ENCODE measurements around the gene UBAP2L.
"Not testable (repeated sequence)": the region's sequence is repeated elsewhere in the genome, so short reads cannot be mapped to it uniquely, and the experiment has no call there.

Gene UBAP2L

GRCh38 chr1:154198756-154199562 lies 21.8 kb upstream of the UBAP2L start:
- DNase-seq: peak; percentile 57 to 83

DNA sequence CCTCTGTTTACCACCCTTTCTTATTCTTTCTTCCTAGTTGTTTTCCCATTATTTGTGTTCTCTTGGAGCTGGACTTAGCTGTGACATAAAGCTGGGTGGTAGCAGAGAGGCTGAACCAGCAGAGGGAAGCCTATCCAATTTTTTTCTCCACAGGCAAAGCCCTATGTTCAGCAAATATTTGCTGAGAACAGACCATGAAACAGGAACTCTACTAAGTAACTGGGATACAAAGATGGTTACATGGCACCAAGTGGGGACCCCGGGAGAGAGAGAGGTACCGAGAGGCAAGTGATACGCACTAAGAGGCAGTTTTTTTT lies 21.2 kb upstream of the UBAP2L start:
- DNase-seq: no peak

DNA sequence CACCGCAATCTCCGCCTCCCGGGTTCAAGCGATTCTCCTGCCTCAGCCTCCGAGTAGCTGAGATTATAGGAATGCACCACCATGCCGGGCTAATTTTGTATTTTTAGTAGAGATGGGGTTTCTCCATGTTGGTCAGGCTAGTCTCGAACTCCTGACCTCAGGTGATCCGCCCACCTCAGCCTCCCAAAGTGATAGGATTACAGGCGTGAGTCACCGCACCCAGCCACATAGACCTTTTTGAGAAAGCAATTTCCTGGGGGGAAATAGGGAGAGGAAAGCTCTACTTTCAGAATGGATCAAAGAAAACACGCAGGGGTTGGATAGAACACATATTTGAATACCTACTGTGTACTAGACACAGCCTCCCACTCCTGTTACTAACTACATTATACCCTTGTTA lies 15.0 kb upstream of the UBAP2L start:
- not testable (repeated sequence) for DNase-seq

DNA sequence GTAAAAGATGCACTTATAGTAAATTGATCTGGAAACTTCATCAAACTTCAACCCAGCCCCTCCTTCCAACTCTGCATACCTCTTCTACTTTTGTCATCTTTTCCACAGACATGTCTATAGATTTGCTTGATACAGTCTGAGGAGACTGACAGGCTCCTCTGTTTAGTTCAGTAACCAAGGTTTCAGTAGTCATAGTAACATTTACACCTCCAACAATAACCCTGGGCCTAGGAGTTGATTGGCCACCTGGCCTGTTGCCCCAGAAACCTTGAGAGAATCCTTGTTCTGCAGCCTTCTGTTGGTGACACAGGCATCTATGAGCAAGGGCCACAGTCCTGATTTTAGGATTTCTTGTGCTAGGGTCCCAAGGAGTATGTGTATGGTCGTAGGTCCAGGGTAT lies 14.6 kb upstream of the UBAP2L start, which contains the start of gene CFAP141:
TSS of gene CFAP141 (minus strand) at position 138 of the 400 bp plus-strand sequence. CDS start at position 112, 26 bp downstream.
- DNase-seq: no peak

- DNase-seq: no peak
Observed at GRCh38 chr1:154207262-154207661, 13.5 kb upstream of the UBAP2L start.

GRCh38 chr1:154208677-154209388 lies 11.9 kb upstream of the UBAP2L start:
- no peak for DNase-seq

GRCh38 chr1:154212083-154212482 lies 8.7 kb upstream of the UBAP2L start:
- DNase-seq: no peak

DNA sequence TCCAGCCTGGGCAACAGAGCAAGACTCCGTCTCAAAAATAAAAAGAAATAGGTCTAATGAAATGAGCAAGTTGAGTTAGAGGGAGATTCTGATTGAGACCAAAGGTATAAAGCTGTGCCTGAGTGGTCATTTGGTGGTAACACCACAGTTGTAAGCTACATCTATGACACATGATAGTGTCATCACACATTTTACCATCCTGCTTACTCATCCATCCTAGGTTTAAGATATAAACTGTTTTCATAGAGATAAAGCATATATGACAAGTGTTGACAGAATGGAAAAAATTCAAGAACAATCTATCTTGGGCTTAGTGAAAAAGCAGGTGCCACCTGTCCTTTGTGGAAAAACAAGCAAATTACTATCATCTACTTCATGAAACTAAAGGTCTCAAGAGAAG lies 7.5 kb upstream of the UBAP2L start:
- no peak for DNase-seq

DNA sequence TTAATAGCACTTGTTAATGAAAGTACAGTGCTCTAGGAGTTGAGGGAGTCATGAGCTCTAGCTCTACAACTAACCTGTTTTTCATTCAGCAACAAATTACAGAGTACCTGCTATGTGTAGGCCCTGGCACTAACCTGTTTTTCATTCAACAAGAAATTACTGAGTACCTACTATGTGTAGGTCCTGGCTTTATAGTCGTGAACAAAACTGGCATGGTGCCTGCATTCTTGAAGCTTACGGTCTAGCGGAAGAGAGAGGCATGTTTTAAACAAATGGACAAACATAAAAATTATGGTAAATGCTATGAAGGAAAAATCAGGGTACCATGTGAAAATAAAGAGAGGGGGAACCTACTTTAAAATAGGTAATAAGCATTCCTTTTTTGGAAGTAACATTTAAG lies 2.2 kb upstream of the UBAP2L start:
- no peak for DNase-seq

DNA sequence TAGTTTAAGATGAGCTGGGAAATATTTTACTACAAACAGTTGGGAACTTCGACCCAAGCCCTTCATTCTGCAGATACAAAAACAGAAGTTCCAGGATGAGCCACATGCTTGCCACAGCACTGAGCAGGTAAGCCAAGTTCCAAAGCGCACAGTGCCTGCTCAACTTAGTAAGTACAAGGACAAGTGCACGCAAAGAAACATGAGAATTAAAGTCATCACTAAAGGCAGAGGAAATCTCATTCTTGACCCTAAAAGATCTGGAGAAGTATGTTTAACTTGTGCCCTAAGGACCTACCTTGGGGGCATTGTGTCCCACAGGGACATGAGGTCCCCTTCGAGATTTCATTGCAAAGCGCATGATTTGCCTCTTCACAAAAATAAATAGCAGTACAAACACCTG lies 1.2 kb upstream of the UBAP2L start:
- peak; percentile 38 to 44 for DNase-seq

GRCh38 chr1:154220970-154221277 lies 169 bp downstream of the UBAP2L start:
- no peak for DNase-seq

- DNase-seq: peak; percentile 48 to 61
Observed at GRCh38 chr1:154221278-154222001, 685 bp downstream of the UBAP2L start.

- DNase-seq: no peak
Observed at GRCh38 chr1:154222518-154222917, 1.8 kb downstream of the UBAP2L start.

DNA sequence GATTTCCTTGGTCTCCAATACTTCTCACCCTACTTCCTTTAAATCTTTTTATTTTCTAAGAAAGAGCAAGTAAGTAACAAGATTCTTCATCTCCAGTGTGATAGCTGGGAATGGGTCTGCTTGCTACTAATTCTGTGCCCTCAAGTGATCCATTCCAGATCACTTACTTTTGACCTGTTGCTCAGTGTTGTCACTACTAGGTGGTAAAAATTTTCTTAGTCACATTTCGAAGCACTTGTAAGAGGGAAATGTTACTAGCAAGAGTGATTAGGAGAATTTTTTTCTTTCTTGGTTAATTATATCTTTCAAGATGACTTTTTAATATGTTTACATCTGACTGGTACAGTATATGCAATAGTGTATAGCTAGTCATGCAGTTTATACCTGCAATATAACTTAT lies 2.2 kb downstream of the UBAP2L start:
- no peak for DNase-seq

- DNase-seq: peak; percentile 61 to 73
Observed at GRCh38 chr1:154223621-154224020, 2.9 kb downstream of the UBAP2L start.

GRCh38 chr1:154225370-154225769 lies 4.6 kb downstream of the UBAP2L start:
- no peak for DNase-seq

DNA sequence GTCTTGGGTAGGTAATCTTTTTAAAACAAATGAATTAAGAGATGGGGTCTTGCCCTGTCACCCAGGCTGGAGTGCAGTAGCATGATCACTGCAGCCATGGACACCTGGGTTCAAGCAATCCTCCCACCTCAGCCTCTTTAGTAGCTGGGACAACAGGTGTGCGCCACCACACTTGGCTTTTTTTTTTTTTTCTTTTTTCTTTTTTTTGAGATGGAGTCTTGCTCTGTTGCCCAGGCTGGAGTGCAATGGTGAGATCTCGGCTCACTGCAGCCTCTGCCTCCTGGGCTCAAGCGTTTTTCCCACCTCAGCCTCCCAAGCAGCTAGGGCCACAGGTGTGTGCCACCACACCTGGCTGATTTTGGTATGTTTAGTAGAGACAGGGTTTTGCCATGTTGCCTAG lies 10.4 kb downstream of the UBAP2L start:
- not testable (repeated sequence) for DNase-seq

GRCh38 chr1:154233127-154233526 lies 12.4 kb downstream of the UBAP2L start:
- DNase-seq: not testable (repeated sequence)

- DNase-seq: no peak
Observed at GRCh38 chr1:154236855-154237254, 16.1 kb downstream of the UBAP2L start.

- no peak for DNase-seq
Observed at GRCh38 chr1:154237435-154237834, 16.7 kb downstream of the UBAP2L start.

DNA sequence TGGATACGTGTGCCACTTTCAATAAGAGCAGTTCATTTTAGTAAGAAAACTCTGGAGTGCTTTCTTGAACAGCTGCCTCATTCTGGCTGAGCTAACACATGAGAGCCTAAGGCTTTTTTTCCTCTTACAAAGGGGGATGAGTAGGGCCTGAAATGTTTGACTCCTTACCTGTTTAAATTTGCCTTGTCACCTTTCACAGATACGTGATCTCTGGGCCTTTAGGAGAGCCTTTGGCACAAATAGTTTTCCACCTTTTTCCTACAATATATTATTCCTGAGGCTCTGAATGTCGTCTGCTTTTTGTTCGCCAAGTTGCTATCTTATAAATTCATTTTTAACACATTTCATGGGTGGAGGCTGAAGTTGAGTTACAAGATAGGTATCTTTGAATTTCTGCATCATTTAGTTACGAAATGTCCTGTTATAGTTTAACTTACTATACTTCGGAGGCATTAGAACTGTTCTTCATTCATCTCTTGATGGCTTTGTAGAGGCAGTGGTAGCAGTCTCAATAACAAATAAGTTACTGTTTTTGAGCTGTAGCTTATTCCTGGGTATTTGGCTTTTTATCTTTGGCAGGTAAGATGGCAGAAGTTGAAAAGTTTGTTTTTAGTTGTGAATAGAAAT lies 17.2 kb downstream of the UBAP2L start:
- DNase-seq: no peak

DNA sequence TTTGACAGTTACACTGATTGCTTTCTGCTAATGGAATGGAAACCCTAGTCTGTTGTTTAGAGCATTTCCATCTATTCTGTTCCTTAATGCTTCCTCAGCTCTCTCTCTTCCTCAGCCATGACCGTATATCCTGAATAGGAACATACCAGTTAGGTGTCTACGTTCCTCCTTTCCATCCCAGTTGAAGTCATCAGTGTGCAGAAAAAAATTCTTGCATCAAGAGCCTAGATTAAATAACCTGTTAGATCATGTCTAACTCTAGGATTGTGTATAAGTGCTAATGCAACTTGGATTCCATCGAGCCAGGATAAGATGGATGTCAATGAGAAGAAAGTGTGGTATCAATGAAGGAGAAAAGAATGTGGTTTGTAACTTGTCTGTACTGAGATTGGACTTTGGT lies 18.7 kb downstream of the UBAP2L start:
- no peak for DNase-seq

DNA sequence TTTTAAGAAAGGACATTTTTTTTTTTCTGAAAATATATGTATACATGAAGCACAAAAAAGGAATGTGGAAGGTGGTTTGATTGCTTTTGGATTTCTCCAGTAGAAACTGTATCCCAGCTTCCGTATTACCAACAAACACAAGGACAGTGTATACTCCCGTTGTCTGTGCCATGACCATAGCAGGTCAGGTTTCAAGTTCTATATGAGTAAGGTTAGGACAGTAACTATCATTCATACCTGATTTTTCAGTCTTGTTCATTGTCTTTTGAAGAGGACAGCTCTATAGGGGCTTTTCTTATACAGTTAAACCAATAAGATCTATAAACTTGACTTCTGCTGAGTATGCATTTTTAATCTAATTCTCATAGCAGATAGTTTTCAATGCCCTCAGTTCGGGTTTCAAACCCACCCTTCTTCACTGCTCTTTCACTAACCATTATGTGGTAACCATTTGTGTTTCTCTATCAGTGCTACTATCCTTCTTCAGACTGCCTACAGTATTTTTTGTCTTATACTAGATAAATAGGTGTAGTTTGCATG lies 19.6 kb downstream of the UBAP2L start:
- no peak for DNase-seq

Data from inflammatory macrophage treated with lipopolysaccharide for 1 hour (primary cell).